ENCODE measurements around the gene CTDSPL.

GRCh38 chr3:37853691-37854413 is 7.8 kb upstream of the CTDSPL start:
- TF ChIP-seq CTCF (conservative IDR thresholded peaks at IDR 0.05) (no peak), EZH2 (IDR thresholded peaks at IDR 0.05; ENCODE audit: low read depth) (no peak)

Measured in PC-9 (cell line).